ENCODE measurements around the gene FAM20B.

GRCh38 chr1:179038528-179039281 is 13.0 kb downstream of the FAM20B start:
- TF ChIP-seq CTCF (IDR thresholded peaks at IDR 0.05; ENCODE audit: low read depth, low read length, missing input control) (no peak), YY1 (IDR thresholded peaks at IDR 0.05) (no peak), GABPA (IDR thresholded peaks at IDR 0.05 in 1 of 2, conservative IDR thresholded peaks at IDR 0.05 in 1 of 2) (no peak), RXRA (IDR thresholded peaks at IDR 0.05) (no peak), ZBTB33 (IDR thresholded peaks at IDR 0.05) (no peak), REST (IDR thresholded peaks at IDR 0.05) (no peak), JUND (IDR thresholded peaks at IDR 0.05) (no peak), SP1 (IDR thresholded peaks at IDR 0.05) (no peak), FOXA1 (IDR thresholded peaks at IDR 0.05) (no peak), ATF3 (IDR thresholded peaks at IDR 0.05) (no peak), TAF1 (conservative IDR thresholded peaks at IDR 0.05) (no peak), RAD21 (IDR thresholded peaks at IDR 0.05) (no peak), HNF4A (conservative IDR thresholded peaks at IDR 0.05) (no peak), EGR1 (IDR thresholded peaks at IDR 0.05; ENCODE audit: low read depth in 2 of 2) (no peak)

Measured in liver (tissue), 3 donors.